Measurements from ENCODE around the gene CTXND1.

Gene CTXND1

GRCh38 chr15:80274996-80275395 lies 23.0 kb upstream of the CTXND1 start:
- Histone ChIP-seq H3K27me3 (ENCODE audit: control insufficient read depth, insufficient read depth, low read length) (no peaks in the 10 kb centered on the region), H3K9ac (ENCODE audit: low read length) (no peak overlapping the region), H3K9me3 (ENCODE audit: control insufficient read depth, low read depth, low read length) (no peaks in the 10 kb centered on the region), H3K4me3 (ENCODE audit: low read length) (no peak overlapping the region), H3K4me1 (ENCODE audit: control insufficient read depth, low read depth, low read length) (no peaks in the 10 kb centered on the region), H3K36me3 (ENCODE audit: control insufficient read depth, low read depth, low read length) (no peaks in the 10 kb centered on the region), H3K27ac (ENCODE audit: low read length) (no peak overlapping the region)

GRCh38 chr15:80274554-80274953 lies 22.5 kb upstream of the CTXND1 start:
- Histone ChIP-seq H3K9me3 (ENCODE audit: control insufficient read depth, low read depth, low read length) (no peaks in the 10 kb centered on the region), H3K9ac (ENCODE audit: low read length) (no peak overlapping the region), H3K27me3 (ENCODE audit: control insufficient read depth, insufficient read depth, low read length) (no peaks in the 10 kb centered on the region), H3K4me1 (ENCODE audit: control insufficient read depth, low read depth, low read length) (no peaks in the 10 kb centered on the region), H3K36me3 (ENCODE audit: control insufficient read depth, low read depth, low read length) (no peaks in the 10 kb centered on the region), H3K27ac (ENCODE audit: low read length) (no peak overlapping the region), H3K4me3 (ENCODE audit: low read length) (no peak overlapping the region)

GRCh38 chr15:80272987-80273386 lies 21.0 kb upstream of the CTXND1 start:
- Histone ChIP-seq H3K36me3 (ENCODE audit: control insufficient read depth, low read depth, low read length) (no peaks in the 10 kb centered on the region), H3K9ac (ENCODE audit: low read length) (no peak overlapping the region), H3K9me3 (ENCODE audit: control insufficient read depth, low read depth, low read length) (no peaks in the 10 kb centered on the region), H3K27me3 (ENCODE audit: control insufficient read depth, insufficient read depth, low read length) (no peaks in the 10 kb centered on the region), H3K4me3 (ENCODE audit: low read length) (no peak overlapping the region), H3K27ac (ENCODE audit: low read length) (no peak overlapping the region), H3K4me1 (ENCODE audit: control insufficient read depth, low read depth, low read length) (no peaks in the 10 kb centered on the region)

GRCh38 chr15:80270472-80270871 lies 18.5 kb upstream of the CTXND1 start:
- Histone ChIP-seq H3K9ac (ENCODE audit: low read length) (no peak overlapping the region), H3K4me3 (ENCODE audit: low read length) (no peak overlapping the region), H3K27me3 (ENCODE audit: control insufficient read depth, insufficient read depth, low read length) (no peaks in the 10 kb centered on the region), H3K36me3 (ENCODE audit: control insufficient read depth, low read depth, low read length) (no peaks in the 10 kb centered on the region), H3K4me1 (ENCODE audit: control insufficient read depth, low read depth, low read length) (no peaks in the 10 kb centered on the region), H3K9me3 (ENCODE audit: control insufficient read depth, low read depth, low read length) (no peaks in the 10 kb centered on the region), H3K27ac (ENCODE audit: low read length) (no peak overlapping the region)

GRCh38 chr15:80268101-80268500 lies 16.1 kb upstream of the CTXND1 start:
- no peak overlapping the region for H3K9ac ChIP-seq (ENCODE audit: low read length)
- no peaks in the 10 kb centered on the region for H3K9me3 ChIP-seq (ENCODE audit: control insufficient read depth, low read depth, low read length)
- no peaks in the 10 kb centered on the region for H3K27me3 ChIP-seq (ENCODE audit: control insufficient read depth, insufficient read depth, low read length)
- H3K4me1 ChIP-seq (ENCODE audit: control insufficient read depth, low read depth, low read length) = no peaks in the 10 kb centered on the region
- no peak overlapping the region for H3K27ac ChIP-seq (ENCODE audit: low read length)
- H3K36me3 ChIP-seq (ENCODE audit: control insufficient read depth, low read depth, low read length) = no peaks in the 10 kb centered on the region
- H3K4me3 ChIP-seq (ENCODE audit: low read length) = no peak overlapping the region

- H3K36me3 ChIP-seq (ENCODE audit: control insufficient read depth, low read depth, low read length) = no peaks in the 10 kb centered on the region
- H3K9ac ChIP-seq (ENCODE audit: low read length) = no peak overlapping the region
- no peak overlapping the region for H3K4me3 ChIP-seq (ENCODE audit: low read length)
- H3K27ac ChIP-seq (ENCODE audit: low read length) = no peak overlapping the region
- H3K9me3 ChIP-seq (ENCODE audit: control insufficient read depth, low read depth, low read length) = no peaks in the 10 kb centered on the region
- no peaks in the 10 kb centered on the region for H3K27me3 ChIP-seq (ENCODE audit: control insufficient read depth, insufficient read depth, low read length)
- H3K4me1 ChIP-seq (ENCODE audit: control insufficient read depth, low read depth, low read length) = no peaks in the 10 kb centered on the region
Measured at GRCh38 chr15:80267658-80268057, 15.6 kb upstream of the CTXND1 start.

- Histone ChIP-seq H3K9ac (ENCODE audit: low read length) (no peak overlapping the region), H3K27me3 (ENCODE audit: control insufficient read depth, insufficient read depth, low read length) (no peaks in the 10 kb centered on the region), H3K4me1 (ENCODE audit: control insufficient read depth, low read depth, low read length) (no peaks in the 10 kb centered on the region), H3K36me3 (ENCODE audit: control insufficient read depth, low read depth, low read length) (no peaks in the 10 kb centered on the region), H3K9me3 (ENCODE audit: control insufficient read depth, low read depth, low read length) (no peaks in the 10 kb centered on the region), H3K27ac (ENCODE audit: low read length) (no peak overlapping the region), H3K4me3 (ENCODE audit: low read length) (no peak overlapping the region)
Measured at GRCh38 chr15:80266745-80267144, 14.7 kb upstream of the CTXND1 start.

GRCh38 chr15:80266113-80266512 lies 14.1 kb upstream of the CTXND1 start:
- Histone ChIP-seq H3K27ac (ENCODE audit: low read length) (no peak overlapping the region), H3K27me3 (ENCODE audit: control insufficient read depth, insufficient read depth, low read length) (no peaks in the 10 kb centered on the region), H3K4me1 (ENCODE audit: control insufficient read depth, low read depth, low read length) (no peaks in the 10 kb centered on the region), H3K4me3 (ENCODE audit: low read length) (no peak overlapping the region), H3K9me3 (ENCODE audit: control insufficient read depth, low read depth, low read length) (no peaks in the 10 kb centered on the region), H3K36me3 (ENCODE audit: control insufficient read depth, low read depth, low read length) (no peaks in the 10 kb centered on the region), H3K9ac (ENCODE audit: low read length) (no peak overlapping the region)

GRCh38 chr15:80265021-80265420 lies 13.0 kb upstream of the CTXND1 start:
- H3K4me1 ChIP-seq (ENCODE audit: control insufficient read depth, low read depth, low read length) = no peaks in the 10 kb centered on the region
- H3K27me3 ChIP-seq (ENCODE audit: control insufficient read depth, insufficient read depth, low read length) = no peaks in the 10 kb centered on the region

GRCh38 chr15:80264031-80264430 lies 12.0 kb upstream of the CTXND1 start:
- Histone ChIP-seq H3K9ac (ENCODE audit: low read length) (no peak overlapping the region), H3K9me3 (ENCODE audit: control insufficient read depth, low read depth, low read length) (no peaks in the 10 kb centered on the region), H3K4me1 (ENCODE audit: control insufficient read depth, low read depth, low read length) (no peaks in the 10 kb centered on the region), H3K36me3 (ENCODE audit: control insufficient read depth, low read depth, low read length) (no peaks in the 10 kb centered on the region), H3K27me3 (ENCODE audit: control insufficient read depth, insufficient read depth, low read length) (no peaks in the 10 kb centered on the region), H3K4me3 (ENCODE audit: low read length) (no peak overlapping the region), H3K27ac (ENCODE audit: low read length) (no peak overlapping the region)

More at GRCh38 chr15:80265021-80265420, 13.0 kb upstream of the CTXND1 start:
- Histone ChIP-seq H3K4me3 (ENCODE audit: low read length) (no peak overlapping the region), H3K9ac (ENCODE audit: low read length) (no peak overlapping the region), H3K27ac (ENCODE audit: low read length) (no peak overlapping the region), H3K9me3 (ENCODE audit: control insufficient read depth, low read depth, low read length) (no peaks in the 10 kb centered on the region), H3K36me3 (ENCODE audit: control insufficient read depth, low read depth, low read length) (no peaks in the 10 kb centered on the region)

GRCh38 chr15:80260551-80260950 lies 8.5 kb upstream of the CTXND1 start:
- no peaks in the 10 kb centered on the region for H3K4me1 ChIP-seq (ENCODE audit: control insufficient read depth, low read depth, low read length)
- H3K9ac ChIP-seq (ENCODE audit: low read length) = no peak overlapping the region
- H3K4me3 ChIP-seq (ENCODE audit: low read length) = no peak overlapping the region
- H3K27me3 ChIP-seq (ENCODE audit: control insufficient read depth, insufficient read depth, low read length) = no peaks in the 10 kb centered on the region
- no peaks in the 10 kb centered on the region for H3K9me3 ChIP-seq (ENCODE audit: control insufficient read depth, low read depth, low read length)
- no peaks in the 10 kb centered on the region for H3K36me3 ChIP-seq (ENCODE audit: control insufficient read depth, low read depth, low read length)
- H3K27ac ChIP-seq (ENCODE audit: low read length) = no peak overlapping the region

- Histone ChIP-seq H3K9me3 (ENCODE audit: control insufficient read depth, low read depth, low read length) (no peaks in the 10 kb centered on the region), H3K4me3 (ENCODE audit: low read length) (no peak overlapping the region), H3K4me1 (ENCODE audit: control insufficient read depth, low read depth, low read length) (no peaks in the 10 kb centered on the region), H3K9ac (ENCODE audit: low read length) (no peak overlapping the region), H3K27me3 (ENCODE audit: control insufficient read depth, insufficient read depth, low read length) (peaks cover 5% of the 10 kb centered on the region), H3K27ac (ENCODE audit: low read length) (no peak overlapping the region), H3K36me3 (ENCODE audit: control insufficient read depth, low read depth, low read length) (no peaks in the 10 kb centered on the region)
Measured at GRCh38 chr15:80259942-80260510, 8.0 kb upstream of the CTXND1 start.

Data from iPS-18a (cell line).